Measurements from ENCODE around the gene PIP4K2C.

The PIP4K2C gene

GRCh38 chr12:57620936-57621496, 30.0 kb downstream of the PIP4K2C start:
- H3K4me3 ChIP-seq (ENCODE audit: low read depth, low read length), result no peak overlapping the region
- TF ChIP-seq CTCF (IDR thresholded peaks at IDR 0.05; ENCODE audit: borderline replicate concordance, insufficient read depth, low read depth, low read length), result no peak

- peak; percentile 94 for TF ChIP-seq CTCF (IDR thresholded peaks at IDR 0.05; ENCODE audit: borderline replicate concordance, insufficient read depth, low read depth, low read length)
- H3K4me3 ChIP-seq (ENCODE audit: low read depth, low read length), result no peak overlapping the region
These were observed 30.7 kb downstream of the PIP4K2C start for GRCh38 chr12:57621497-57622292.

- no peak for TF ChIP-seq CTCF (IDR thresholded peaks at IDR 0.05; ENCODE audit: borderline replicate concordance, insufficient read depth, low read depth, low read length)
These were observed 31.6 kb downstream of the PIP4K2C start for GRCh38 chr12:57622293-57623245.

GRCh38 chr12:57623385-57623784, 32.4 kb downstream of the PIP4K2C start:
- no peak overlapping the region for H3K4me3 ChIP-seq (ENCODE audit: low read depth, low read length)
- TF ChIP-seq CTCF (IDR thresholded peaks at IDR 0.05; ENCODE audit: borderline replicate concordance, insufficient read depth, low read depth, low read length), result no peak

More at GRCh38 chr12:57622293-57623245, 31.6 kb downstream of the PIP4K2C start:
- H3K4me3 ChIP-seq (ENCODE audit: low read depth, low read length), result no peak overlapping the region

GRCh38 chr12:57623811-57624390, 32.9 kb downstream of the PIP4K2C start:
- H3K4me3 ChIP-seq (ENCODE audit: low read depth, low read length), result no peak overlapping the region
- TF ChIP-seq CTCF (IDR thresholded peaks at IDR 0.05; ENCODE audit: borderline replicate concordance, insufficient read depth, low read depth, low read length), result no peak

- TF ChIP-seq CTCF (IDR thresholded peaks at IDR 0.05; ENCODE audit: borderline replicate concordance, insufficient read depth, low read depth, low read length), result no peak
- H3K4me3 ChIP-seq (ENCODE audit: low read depth, low read length), result no peak overlapping the region
These were observed 33.6 kb downstream of the PIP4K2C start for GRCh38 chr12:57624441-57625220.

Data from GM12875 (cell line).